CD4-positive, alpha-beta T cell (primary cell): ENCODE results near the gene DIAPH1. TPM values are rescaled to one million over a fixed set of nuclear protein-coding genes. Genes with fewer than 3 reads are reported as not detected.
A peak's percentile ranks its signal among the peaks of the same experiment; 100 is the strongest.

ENCODE experiments used
- ATAC-seq: fragments of 200-7000 bp; cut with Tn5 transposase; one replicate; pipeline ENCODE4 v1.10.0; 2022; ENCODE audit warnings: mild to moderate bottlenecking; ENCODE audit not compliant: poor library complexity
- CTCF ChIA-PET: fragments of 350-600 bp; sonication (Branson Sonifier 250); formaldehyde crosslinking; loops from one replicate; lab custom pipeline; 2021; ENCODE audit warnings: antibody characterized with exemption, inconsistent platforms; lab: Charles Lee
- POLR2A ChIA-PET: fragments of 350-600 bp; sonication (Branson Sonifier 250); formaldehyde crosslinking; loops from one replicate; lab custom pipeline; 2021; ENCODE audit warnings: antibody characterized with exemption, inconsistent platforms; lab: Charles Lee
- DNase-seq, 14 experiments: peaks; one replicate each; pipeline ENCODE4 v3.0.0-alpha.2; 2013 to 2020; ENCODE audit warnings: mixed read lengths in 2 of 14
- H3K27ac ChIP-seq, 2 donors: one replicate each; pipeline versions ENCODE4 v1.5.1 to v1.7.0; 2013; ENCODE audit warnings: low read length in 2 of 2, low read depth in 1 of 2, mild to moderate bottlenecking in 1 of 2
- H3K27me3 ChIP-seq, 2 experiments: 1 replicate in 1 of 2; 2 replicates in 1 of 2; pipeline versions ENCODE4 v1.6.1 to v1.7.0; 2013; ENCODE audit warnings: low read length in 2 of 2, control low read depth in 1 of 2, mild to moderate bottlenecking in 1 of 2, moderate library complexity in 1 of 2; ENCODE audit not compliant: insufficient read depth in 2 of 2, control insufficient read depth in 1 of 2
- H3K36me3 ChIP-seq: one replicate; pipeline ENCODE4 v1.6.1; 2013; ENCODE audit warnings: low read length, control low read depth; ENCODE audit not compliant: insufficient read depth
- H3K4me1 ChIP-seq: one replicate; pipeline ENCODE4 v1.6.1; 2013; ENCODE audit warnings: low read length, control low read depth; ENCODE audit not compliant: insufficient read depth
- H3K4me3 ChIP-seq: one replicate; pipeline ENCODE4 v1.5.1; 2013; ENCODE audit warnings: mild to moderate bottlenecking, low read length, moderate library complexity
- H3K9me3 ChIP-seq, 2 experiments: 1 replicate in 1 of 2; 2 replicates in 1 of 2; pipeline versions ENCODE4 v1.6.1 to v1.7.0; 2013; ENCODE audit warnings: low read length in 2 of 2, mild to moderate bottlenecking in 2 of 2, control low read depth in 1 of 2, moderate library complexity in 1 of 2; ENCODE audit not compliant: control insufficient read depth in 1 of 2, insufficient read depth in 1 of 2
- H3K27ac Mint-ChIP-seq: one replicate; pipeline ENCODE4 v1.8.0; 2020; ENCODE audit warnings: mixed read lengths
- H3K27me3 Mint-ChIP-seq: one replicate; pipeline ENCODE4 v1.8.0; 2021; ENCODE audit warnings: mixed read lengths
- H3K36me3 Mint-ChIP-seq: one replicate; pipeline ENCODE4 v1.8.0; 2021; ENCODE audit warnings: low read depth, mixed read lengths
- H3K4me1 Mint-ChIP-seq: one replicate; pipeline ENCODE4 v1.8.0; 2021; ENCODE audit warnings: low read depth, mixed read lengths
- H3K4me3 Mint-ChIP-seq: one replicate; pipeline ENCODE4 v1.8.0; 2020; ENCODE audit warnings: mild to moderate bottlenecking, mixed read lengths
- H3K9me3 Mint-ChIP-seq: one replicate; pipeline ENCODE4 v1.8.0; 2020; ENCODE audit warnings: mixed read lengths
- CTCF ChIP-seq: fragments of 200-600 bp; IDR thresholded peaks from one replicate; pipeline ENCODE4 v1.8.0; 2022; ENCODE audit warnings: antibody characterized with exemption, mild to moderate bottlenecking
- intact Hi-C, 2 experiments: fragments of 100-400 bp; cut with DNase I in 1 of 2; cut with micrococcal nuclease in 1 of 2; formaldehyde crosslinking; loops; one replicate each; pipeline versions ENCODE4 v1.15.1 to v1.9.0; 2023 to 2025; cut with DNase I, micrococcal nuclease
- total RNA-seq, 174 experiments: library from RNA in 2 of 174; stranded (reverse) in 2 of 174; gene quantifications; one replicate each; pipeline ENCODE4 v1.2.3 and lab custom pipeline; 2021 to 2026

Gene DIAPH1
- total RNA-seq, 2 experiments from 2014 or later = 159 to 161 TPM

- peaks cover 49 to 71% of the 10 kb centered on the region in 2 experiments for H3K27me3 ChIP-seq
- peaks cover 27% of the 10 kb centered on the region for H3K4me1 ChIP-seq
- Mint-ChIP-seq H3K4me1 (peaks cover 36% of the 10 kb centered on the region), H3K36me3 (no peaks in the 10 kb centered on the region), H3K4me3 (peak overlapping the region; percentile 79), H3K27ac (no peak overlapping the region), H3K9me3 (no peaks in the 10 kb centered on the region), H3K27me3 (peaks cover 81% of the 10 kb centered on the region)
- H3K27ac ChIP-seq = no peak overlapping the region
- TF ChIP-seq CTCF = no peak
- no peak for DNase-seq
- ChIA-PET CTCF (interaction anchor here (0.9 kb wide), 1 partner anchor 128 kb away, joined by 3 read pairs; the partner anchor contains the start of gene PCDHGB1), POLR2A (no interaction called here)
- peaks cover 0 to 17% of the 10 kb centered on the region in 2 experiments for H3K9me3 ChIP-seq
- ATAC-seq = no peak
- H3K4me3 ChIP-seq = no peak overlapping the region
- no peaks in the 10 kb centered on the region for H3K36me3 ChIP-seq
- intact Hi-C loops = no loop called here
Observed at GRCh38 chr5:141477815-141478214, 141.0 kb downstream of the DIAPH1 start.

- H3K9me3 Mint-ChIP-seq = no peaks in the 10 kb centered on the region
- Histone ChIP-seq H3K9me3 (peaks cover 0 to 17% of the 10 kb centered on the region in 2 experiments), H3K36me3 (no peaks in the 10 kb centered on the region), H3K4me1 (peaks cover 27% of the 10 kb centered on the region), H3K4me3 (peak overlapping the region; percentile 52), H3K27me3 (peaks cover 46 to 71% of the 10 kb centered on the region in 2 experiments), H3K27ac (no peak overlapping the region)
- DNase-seq (no peak), ATAC-seq (no peak)
- CTCF ChIA-PET = no interaction called here
- H3K27me3 Mint-ChIP-seq = peaks cover 74% of the 10 kb centered on the region
- H3K4me3 Mint-ChIP-seq = peak overlapping the region; percentile 79
- no peaks in the 10 kb centered on the region for H3K36me3 Mint-ChIP-seq
- no peak for TF ChIP-seq CTCF
- intact Hi-C loops = no loop called here
- POLR2A ChIA-PET = no interaction called here
- H3K27ac Mint-ChIP-seq = no peak overlapping the region
- peaks cover 36% of the 10 kb centered on the region for H3K4me1 Mint-ChIP-seq
Observed at GRCh38 chr5:141477044-141477575, 141.7 kb downstream of the DIAPH1 start.

- DNase-seq (no peak), ATAC-seq (no peak)
- CTCF ChIA-PET = no interaction called here
- Mint-ChIP-seq H3K27ac (no peak overlapping the region), H3K9me3 (no peaks in the 10 kb centered on the region), H3K36me3 (no peaks in the 10 kb centered on the region), H3K4me1 (peaks cover 36% of the 10 kb centered on the region), H3K27me3 (peaks cover 73% of the 10 kb centered on the region), H3K4me3 (peak overlapping the region; percentile 78)
- H3K27me3 ChIP-seq = peaks cover 46 to 69% of the 10 kb centered on the region in 2 experiments
- intact Hi-C loops = no loop called here
- peak overlapping the region; percentile 52 for H3K4me3 ChIP-seq
- no peak for TF ChIP-seq CTCF
- POLR2A ChIA-PET = no interaction called here
- H3K36me3 ChIP-seq = no peaks in the 10 kb centered on the region
- peaks cover 0 to 17% of the 10 kb centered on the region in 2 experiments for H3K9me3 ChIP-seq
- H3K4me1 ChIP-seq = peaks cover 27% of the 10 kb centered on the region
- H3K27ac ChIP-seq = no peak overlapping the region
Observed at GRCh38 chr5:141476132-141476911, 142.5 kb downstream of the DIAPH1 start.
